Transverse colon (tissue), 4 donors: Measurements from ENCODE around the gene FAM13C. TPM values are rescaled to one million over a fixed set of nuclear protein-coding genes. Genes with fewer than 3 reads are reported as not detected.

Experiments used
- DNase-seq: peaks from one replicate; pipeline ENCODE4 v3.0.0-alpha.2; 2019
- H3K27ac ChIP-seq, 4 donors: fragments of 200-600 bp; sonication (generic); 2 replicates each; pipeline ENCODE4 v1.5.1; 2016 to 2018; ENCODE audit warnings: inconsistent platforms in 4 of 4
- H3K27me3 ChIP-seq: fragments of 200-600 bp; sonication (generic); 2 replicates; pipeline ENCODE4 v1.5.1; 2017; ENCODE audit warnings: inconsistent platforms
- H3K36me3 ChIP-seq, 4 donors: fragments of 200-600 bp; sonication (generic); 2 replicates each; pipeline ENCODE4 v1.5.1; 2017 to 2019; ENCODE audit warnings: inconsistent platforms in 4 of 4
- H3K4me1 ChIP-seq, 4 donors: fragments of 200-600 bp; sonication (generic); 2 replicates each; pipeline ENCODE4 v1.5.1; 2017 to 2020; ENCODE audit warnings: inconsistent platforms in 4 of 4
- H3K4me3 ChIP-seq, 4 donors: fragments of 200-600 bp; sonication (generic); 1 replicate in 1 of 4; 2 replicates in 3 of 4; pipeline versions ENCODE4 v1.5.1 to v1.6.1; 2017 to 2019; ENCODE audit warnings: inconsistent platforms in 4 of 4
- H3K9me3 ChIP-seq, 2 donors: fragments of 200-600 bp; sonication (generic); 2 replicates each; pipeline ENCODE4 v1.5.1; 2017 to 2019; ENCODE audit warnings: inconsistent platforms in 2 of 2
- EP300 ChIP-seq: sonication (generic); formaldehyde crosslinking; IDR thresholded peaks from one replicate; pipeline ENCODE4 v1.6.1; 2017; ENCODE audit warnings: antibody characterized with exemption, low read depth
- POLR2A ChIP-seq: fragments of 450-650 bp; IDR thresholded peaks from one replicate; pipeline ENCODE4 v1.6.1; 2016; ENCODE audit warnings: antibody characterized with exemption, mild to moderate bottlenecking, moderate library complexity
- POLR2AphosphoS5 ChIP-seq, 3 donors: sonication (generic); formaldehyde crosslinking; IDR thresholded peaks; one replicate each; pipeline ENCODE4 v1.6.1; 2016; ENCODE audit warnings: antibody characterized with exemption in 3 of 3
- WGBS, 2 donors: methylation state at CpG; one replicate each; pipeline ENCODE4 v1.1.5; 2018; ENCODE audit warnings: low coverage in 1 of 2; 5-methylcytosine and 5-hydroxymethylcytosine counted together
- in situ Hi-C, 4 donors: fragments of 200-750 bp; cut with MboI; loops; one replicate each; pipeline versions ENCODE4 v1.15.0 to v1.15.1; 2017; ENCODE audit warnings: low sequenced_read_pairs in 3 of 4, low pct_ligation_motif_present in 1 of 4, low pct_unique_long_range_greater_than_20kb in 1 of 4
- intact Hi-C: fragments of 100-400 bp; cut with DNase I; formaldehyde crosslinking; loops from one replicate; pipeline ENCODE4 v1.15.1; 2023; ENCODE audit warnings: low total_unique reads
- total RNA-seq, 4 donors: library from RNA; depleted of rRNA; stranded (reverse); fragments of >200 nt; gene quantifications; one replicate each; pipeline ENCODE4 v1.1.0, GENCODE V29; 2016
- TF ChIP-seq, protein P1 (sequence below), 5 experiments: fragments of 200-600 bp in 3 of 5; fragments of 450-650 bp in 2 of 5; sonication (generic) in 3 of 5; IDR thresholded peaks; 1 replicate in 2 of 5; 2 replicates in 3 of 5; pipeline ENCODE4 v1.5.1; 2016 to 2017; ENCODE audit warnings: antibody characterized with exemption in 5 of 5, inconsistent platforms in 3 of 5, mild to moderate bottlenecking in 2 of 5, moderate library complexity in 1 of 5

FAM13C gene
- total RNA-seq, 4 donors from 2014 or later: 5.6 to 9.7 (median 6.1) TPM

DNA sequence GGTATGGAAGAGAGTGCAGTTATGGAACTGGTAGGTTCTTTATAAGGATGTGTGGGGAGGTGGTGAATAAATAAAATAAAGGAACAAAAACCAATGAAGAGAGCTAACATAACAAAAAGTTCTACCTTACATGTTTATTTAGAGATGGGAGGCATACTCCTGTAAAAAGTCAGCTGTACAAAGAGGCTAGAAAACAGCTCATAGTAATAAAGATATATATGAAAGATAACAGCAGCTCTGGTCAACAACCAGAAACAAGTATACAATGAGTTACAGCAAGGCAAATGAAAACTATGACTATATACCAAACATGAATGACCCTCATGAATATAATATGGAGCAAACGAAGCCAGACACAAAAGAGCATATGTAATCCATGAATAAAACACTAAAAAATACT lies 62.0 kb downstream of the FAM13C start:
- TF ChIP-seq POLR2AphosphoS5 (IDR thresholded peaks at IDR 0.05) (no peak), POLR2A (no peak), EP300 (no peak)
- TF ChIP-seq, protein P1, sequence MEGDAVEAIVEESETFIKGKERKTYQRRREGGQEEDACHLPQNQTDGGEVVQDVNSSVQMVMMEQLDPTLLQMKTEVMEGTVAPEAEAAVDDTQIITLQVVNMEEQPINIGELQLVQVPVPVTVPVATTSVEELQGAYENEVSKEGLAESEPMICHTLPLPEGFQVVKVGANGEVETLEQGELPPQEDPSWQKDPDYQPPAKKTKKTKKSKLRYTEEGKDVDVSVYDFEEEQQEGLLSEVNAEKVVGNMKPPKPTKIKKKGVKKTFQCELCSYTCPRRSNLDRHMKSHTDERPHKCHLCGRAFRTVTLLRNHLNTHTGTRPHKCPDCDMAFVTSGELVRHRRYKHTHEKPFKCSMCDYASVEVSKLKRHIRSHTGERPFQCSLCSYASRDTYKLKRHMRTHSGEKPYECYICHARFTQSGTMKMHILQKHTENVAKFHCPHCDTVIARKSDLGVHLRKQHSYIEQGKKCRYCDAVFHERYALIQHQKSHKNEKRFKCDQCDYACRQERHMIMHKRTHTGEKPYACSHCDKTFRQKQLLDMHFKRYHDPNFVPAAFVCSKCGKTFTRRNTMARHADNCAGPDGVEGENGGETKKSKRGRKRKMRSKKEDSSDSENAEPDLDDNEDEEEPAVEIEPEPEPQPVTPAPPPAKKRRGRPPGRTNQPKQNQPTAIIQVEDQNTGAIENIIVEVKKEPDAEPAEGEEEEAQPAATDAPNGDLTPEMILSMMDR (IDR thresholded peaks at IDR 0.05): no peak
- in situ Hi-C loops (no loop called here), intact Hi-C loops (no loop called here)
- Histone ChIP-seq H3K27ac (no peak overlapping the region), H3K9me3 (no peaks in the 10 kb centered on the region), H3K36me3 (no peaks in the 10 kb centered on the region), H3K4me1 (no peaks in the 10 kb centered on the region), H3K4me3 (no peak overlapping the region), H3K27me3 (no peaks in the 10 kb centered on the region)
- DNase-seq: no peak
- WGBS, 2 donors: 35 to 42% methylated on average over 1 of the region's 1 CpG

DNA sequence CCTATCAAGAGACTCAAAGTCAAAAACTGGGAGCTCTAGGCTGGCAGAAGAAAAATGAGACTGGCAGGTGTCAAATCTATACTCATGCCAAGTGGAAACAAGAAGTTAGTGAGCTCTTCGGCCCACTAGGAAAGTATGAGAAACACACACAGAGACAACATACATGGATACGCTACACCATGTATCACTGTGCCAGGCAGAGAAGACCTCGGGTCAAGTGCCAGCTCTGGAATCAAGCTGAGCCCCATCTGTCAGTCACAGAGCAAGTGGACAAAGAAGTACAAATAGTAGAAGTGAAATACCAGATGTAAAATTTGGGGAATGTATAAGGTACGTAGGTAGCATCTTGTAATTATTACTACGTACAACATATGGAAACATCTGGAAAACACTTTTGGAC lies 62.4 kb downstream of the FAM13C start:
- H3K36me3 ChIP-seq: no peaks in the 10 kb centered on the region
- in situ Hi-C loops (no loop called here), intact Hi-C loops (no loop called here)
- no peak overlapping the region for H3K27ac ChIP-seq
- no peak for DNase-seq
- TF ChIP-seq EP300 (no peak), POLR2A (no peak), POLR2AphosphoS5 (IDR thresholded peaks at IDR 0.05) (no peak)
- TF ChIP-seq, protein P1 (IDR thresholded peaks at IDR 0.05): no peak
- no peaks in the 10 kb centered on the region for H3K9me3 ChIP-seq
- H3K4me3 ChIP-seq: no peak overlapping the region
- H3K27me3 ChIP-seq: no peaks in the 10 kb centered on the region
- no peaks in the 10 kb centered on the region for H3K4me1 ChIP-seq
- 90 to 97% methylated on average over 5 of the region's 5 CpGs for WGBS, 2 donors

DNA sequence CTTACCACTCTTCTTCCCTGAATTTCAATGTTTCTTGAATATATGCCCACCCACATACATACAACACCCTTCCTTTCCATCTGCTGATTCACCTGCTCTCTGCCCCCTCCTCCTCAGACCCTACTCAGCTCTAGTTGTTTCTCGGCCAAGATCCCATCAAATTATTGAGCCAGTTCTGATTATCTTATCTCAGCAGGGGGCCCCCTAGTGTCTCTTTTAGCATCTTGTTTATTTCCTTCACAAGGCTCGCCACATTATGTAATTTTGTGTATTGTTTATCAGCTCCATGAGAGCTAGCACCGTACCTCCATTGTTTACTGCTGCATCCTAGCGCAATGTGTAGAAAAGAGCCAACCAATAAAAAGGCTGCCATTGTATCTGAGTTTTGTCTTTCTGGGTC lies 71.9 kb downstream of the FAM13C start:
- H3K4me3 ChIP-seq: no peak overlapping the region
- H3K27me3 ChIP-seq: no peaks in the 10 kb centered on the region
- H3K36me3 ChIP-seq: no peaks in the 10 kb centered on the region
- in situ Hi-C loops: no loop called here
- TF ChIP-seq EP300: no peak
- TF ChIP-seq, protein P1 (IDR thresholded peaks at IDR 0.05): no peak
- TF ChIP-seq POLR2AphosphoS5 (IDR thresholded peaks at IDR 0.05): no peak
- TF ChIP-seq POLR2A: no peak
- WGBS, 2 donors: 73 to 100% methylated on average over 4 of the region's 4 CpGs
- peaks cover 0 to 12% (median 0%) of the 10 kb centered on the region in 4 donors for H3K4me1 ChIP-seq
- no peak overlapping the region for H3K27ac ChIP-seq
- intact Hi-C loops: no loop called here
- no peak for DNase-seq
- H3K9me3 ChIP-seq: no peaks in the 10 kb centered on the region

DNA sequence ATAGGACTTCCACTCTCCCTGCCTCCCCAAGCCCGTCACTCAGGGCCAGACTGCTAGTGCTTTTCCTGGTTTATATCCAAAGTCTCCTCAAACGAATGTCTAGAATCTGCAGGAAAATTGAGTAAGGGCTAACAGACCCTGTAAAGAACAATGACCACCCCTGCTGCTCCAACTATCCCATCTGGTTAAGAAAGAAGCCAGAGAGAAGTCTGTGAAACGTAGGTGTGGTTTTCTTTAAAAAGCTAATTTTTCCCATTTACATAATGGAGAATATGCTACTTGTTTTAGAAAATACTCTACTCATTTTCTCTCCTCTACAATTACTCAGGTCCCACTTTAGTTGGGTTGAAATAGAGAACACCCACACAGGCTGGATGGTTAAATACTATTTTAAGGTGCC lies 72.5 kb downstream of the FAM13C start:
- H3K4me3 ChIP-seq: no peak overlapping the region
- TF ChIP-seq POLR2A: no peak
- TF ChIP-seq, protein P1 (IDR thresholded peaks at IDR 0.05): no peak
- in situ Hi-C loops: no loop called here
- H3K36me3 ChIP-seq: no peaks in the 10 kb centered on the region
- peaks cover 0 to 12% (median 0%) of the 10 kb centered on the region in 4 donors for H3K4me1 ChIP-seq
- H3K27ac ChIP-seq: no peak overlapping the region
- no peaks in the 10 kb centered on the region for H3K27me3 ChIP-seq
- no peak for DNase-seq
- intact Hi-C loops: no loop called here
- no peaks in the 10 kb centered on the region for H3K9me3 ChIP-seq
- 70 to 76% methylated on average over 3 of the region's 3 CpGs for WGBS, 2 donors
